GM12878 (cell line): ENCODE data around the gene FOXK1. TPM values are rescaled to one million over a fixed set of nuclear protein-coding genes. Genes with fewer than 3 reads are reported as not detected.

Experiments used
- CBX5 ChIP-seq: sonication (generic); IDR thresholded peaks from 2 replicates; pipeline ENCODE4 v1.6.1; 2016; ENCODE audit warnings: low read depth, moderate library complexity, mild to moderate bottlenecking, inconsistent platforms
- CREB1 ChIP-seq: IDR thresholded peaks from 2 replicates; pipeline ENCODE4 v1.6.1; 2012; ENCODE audit warnings: low read depth, mild to moderate bottlenecking, inconsistent platforms
- ESRRA ChIP-seq: IDR thresholded peaks from 2 replicates; pipeline ENCODE4 v1.6.1; 2012; ENCODE audit warnings: mild to moderate bottlenecking, low read length, improper control_type of control experiment
- FOXK2 ChIP-seq: fragments of 450-650 bp; IDR thresholded peaks from 2 replicates; pipeline ENCODE4 v1.6.1; 2017; ENCODE audit warnings: mild to moderate bottlenecking, moderate library complexity
- FOXM1 ChIP-seq: IDR thresholded peaks from 2 replicates; pipeline ENCODE4 v1.6.1; 2012; ENCODE audit warnings: low read depth, mild to moderate bottlenecking, inconsistent platforms, low read length, moderate library complexity
- GABPA ChIP-seq: IDR thresholded peaks from 2 replicates; pipeline ENCODE4 v1.6.1; 2014; ENCODE audit warnings: antibody characterized with exemption, low read depth, mild to moderate bottlenecking, inconsistent platforms
- GATAD2B ChIP-seq: fragments of 450-650 bp; conservative IDR thresholded peaks from 2 replicates; pipeline ENCODE4 v1.6.1; 2017; ENCODE audit warnings: low read depth, mild to moderate bottlenecking, moderate library complexity
- IRF4 ChIP-seq: IDR thresholded peaks from 2 replicates; pipeline ENCODE4 v1.6.1; 2011; ENCODE audit warnings: low read depth, low read length
- JUNB ChIP-seq: IDR thresholded peaks from 2 replicates; pipeline ENCODE4 v1.6.1; 2016; ENCODE audit warnings: antibody characterized with exemption, mild to moderate bottlenecking
- JUND ChIP-seq: IDR thresholded peaks from 2 replicates; pipeline ENCODE4 v1.6.1; 2012; ENCODE audit warnings: low read depth, mild to moderate bottlenecking, low read length, improper control_type of control experiment, moderate library complexity
- LARP7 ChIP-seq: fragments of 450-650 bp; IDR thresholded peaks from 2 replicates; pipeline ENCODE4 v1.6.1; 2017; ENCODE audit warnings: mild to moderate bottlenecking
- MTA2 ChIP-seq: fragments of 450-650 bp; IDR thresholded peaks from 2 replicates; pipeline ENCODE4 v1.6.1; 2016; ENCODE audit warnings: low read depth, mild to moderate bottlenecking, moderate library complexity
- NFXL1 ChIP-seq: fragments of 450-650 bp; IDR thresholded peaks from 2 replicates; pipeline ENCODE4 v1.6.1; 2017; ENCODE audit warnings: antibody characterized with exemption, mild to moderate bottlenecking, borderline replicate concordance
- POLR2A ChIP-seq: IDR thresholded peaks from 2 replicates; pipeline ENCODE4 v1.6.1; 2011; ENCODE audit warnings: low read depth, mild to moderate bottlenecking, low read length
- POU2F2 ChIP-seq: IDR thresholded peaks from 3 replicates; pipeline ENCODE4 v1.6.1; 2011; ENCODE audit warnings: low read depth, mild to moderate bottlenecking, low read length, borderline replicate concordance
- SIN3A ChIP-seq: IDR thresholded peaks from 2 replicates; pipeline ENCODE4 v1.6.1; 2012; ENCODE audit warnings: low read depth, low read length, improper control_type of control experiment
- SREBF2 ChIP-seq: IDR thresholded peaks from 2 replicates; pipeline ENCODE4 v1.6.1; 2012; ENCODE audit warnings: mild to moderate bottlenecking, low read length
- TAF1 ChIP-seq: IDR thresholded peaks from 2 replicates; pipeline ENCODE4 v1.6.1; 2011; ENCODE audit warnings: mild to moderate bottlenecking, low read depth, low read length, borderline replicate concordance
- TARDBP ChIP-seq: IDR thresholded peaks from 2 replicates; pipeline ENCODE4 v1.6.1; 2016; ENCODE audit warnings: borderline replicate concordance
- TBL1XR1 ChIP-seq: IDR thresholded peaks from 2 replicates; pipeline ENCODE4 v1.6.1; 2012; ENCODE audit warnings: low read depth, low read length, improper control_type of control experiment
- TCF7 ChIP-seq: IDR thresholded peaks from 2 replicates; pipeline ENCODE4 v1.6.1; 2014; ENCODE audit warnings: antibody characterized with exemption, borderline replicate concordance
- WRNIP1 ChIP-seq: IDR thresholded peaks from 2 replicates; pipeline ENCODE4 v1.6.1; 2011; ENCODE audit warnings: low read depth, low read length, improper control_type of control experiment, borderline replicate concordance
- YBX1 ChIP-seq: fragments of 450-650 bp; IDR thresholded peaks from 2 replicates; pipeline ENCODE4 v1.6.1; 2016; ENCODE audit warnings: antibody characterized with exemption
- ZNF24 ChIP-seq: fragments of 450-650 bp; IDR thresholded peaks from 2 replicates; pipeline ENCODE4 v1.6.1; 2017; ENCODE audit warnings: antibody characterized with exemption, mild to moderate bottlenecking
- polyA plus RNA-seq, 11 experiments: library from polyadenylated mRNA; depleted of rRNA in 4 of 11; unstranded in 6 of 11; stranded (reverse) in 5 of 11; fragments of >200 nt; fragmentation: Nextera tagmentation in 4 of 11; fragmentation: Illumina TruSeq in 1 of 11; extraction: Ambion mirVana in 4 of 11; extraction: Trizol in 1 of 11; gene quantifications; 1 replicate in 1 of 11; 2 replicates in 10 of 11; pipeline versions ENCODE4 v1.2.1 to v1.2.3, GENCODE V29; 2011 to 2016; ENCODE audit warnings: inconsistent platforms in 2 of 11, missing spikeins in 2 of 11, low read depth in 1 of 11
- total RNA-seq, 4 experiments: library from RNA; depleted of rRNA in 3 of 4; stranded (reverse); fragments of >200 nt in 3 of 4; fragmentation: Illumina TruSeq in 1 of 4; extraction: Trizol in 1 of 4; gene quantifications; 2 replicates each; pipeline versions ENCODE4 v1.2.1 to v1.2.3, GENCODE V29; 2013 to 2021
- TF ChIP-seq, protein P1 (sequence below): fragments of 450-650 bp; conservative IDR thresholded peaks from 2 replicates; pipeline ENCODE4 v1.6.1; 2017; ENCODE audit warnings: mild to moderate bottlenecking, moderate library complexity
- TF ChIP-seq, protein P2 (sequence below): fragments of 450-650 bp; IDR thresholded peaks from 2 replicates; pipeline ENCODE4 v1.6.1; 2014; ENCODE audit warnings: mild to moderate bottlenecking
- TF ChIP-seq, protein P3 (sequence below): fragments of 450-650 bp; formaldehyde crosslinking; IDR thresholded peaks from 2 replicates; pipeline ENCODE4 v1.4.0; 2022; ENCODE audit warnings: mild to moderate bottlenecking, moderate library complexity

The FOXK1 gene
- total and polyA plus RNA-seq, 10 of the 15 experiments (the other 5 are each of a cell fraction or from before 2014, with no cell fraction given) = 0.24 to 31.8 (median 4.5) TPM

- TF ChIP-seq, protein P1, sequence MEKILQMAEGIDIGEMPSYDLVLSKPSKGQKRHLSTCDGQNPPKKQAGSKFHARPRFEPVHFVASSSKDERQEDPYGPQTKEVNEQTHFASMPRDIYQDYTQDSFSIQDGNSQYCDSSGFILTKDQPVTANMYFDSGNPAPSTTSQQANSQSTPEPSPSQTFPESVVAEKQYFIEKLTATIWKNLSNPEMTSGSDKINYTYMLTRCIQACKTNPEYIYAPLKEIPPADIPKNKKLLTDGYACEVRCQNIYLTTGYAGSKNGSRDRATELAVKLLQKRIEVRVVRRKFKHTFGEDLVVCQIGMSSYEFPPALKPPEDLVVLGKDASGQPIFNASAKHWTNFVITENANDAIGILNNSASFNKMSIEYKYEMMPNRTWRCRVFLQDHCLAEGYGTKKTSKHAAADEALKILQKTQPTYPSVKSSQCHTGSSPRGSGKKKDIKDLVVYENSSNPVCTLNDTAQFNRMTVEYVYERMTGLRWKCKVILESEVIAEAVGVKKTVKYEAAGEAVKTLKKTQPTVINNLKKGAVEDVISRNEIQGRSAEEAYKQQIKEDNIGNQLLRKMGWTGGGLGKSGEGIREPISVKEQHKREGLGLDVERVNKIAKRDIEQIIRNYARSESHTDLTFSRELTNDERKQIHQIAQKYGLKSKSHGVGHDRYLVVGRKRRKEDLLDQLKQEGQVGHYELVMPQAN = 0 out of 2 replicates have a peak, but pooled peaks have one; percentile 23
- TF ChIP-seq SREBF2 = no peak
- no peak for TF ChIP-seq CBX5
- 0 out of 2 replicates have a peak, but pooled peaks have one; percentile 7 for TF ChIP-seq LARP7
- no peak for TF ChIP-seq ZNF24
- TF ChIP-seq ESRRA = peak; percentile 23; the same call in 1 of the 2 replicates
- no peak for TF ChIP-seq YBX1
- no peak for TF ChIP-seq NFXL1
- TF ChIP-seq FOXM1 = no peak
- no peak for TF ChIP-seq GABPA
- no peak for TF ChIP-seq TCF7
- TF ChIP-seq FOXK2 = no peak
- TF ChIP-seq TARDBP = no peak
- no peak for TF ChIP-seq WRNIP1
- 0 out of 2 replicates have a peak, but pooled peaks have one; percentile 18 for TF ChIP-seq SIN3A
- TF ChIP-seq MTA2 = peak; percentile 33; the same call in 1 of the 2 replicates
- peak; percentile 51 for TF ChIP-seq POLR2A
- no peak for TF ChIP-seq TBL1XR1
- TF ChIP-seq CREB1 = no peak
- TF ChIP-seq TAF1 = no peak
- TF ChIP-seq JUND = no peak
- TF ChIP-seq IRF4 = no peak
- peak; percentile 70 for TF ChIP-seq GATAD2B
- TF ChIP-seq POU2F2 = 0 out of 3 replicates have a peak, but pooled peaks have one; percentile 10
- TF ChIP-seq JUNB = no peak
- TF ChIP-seq, protein P2, sequence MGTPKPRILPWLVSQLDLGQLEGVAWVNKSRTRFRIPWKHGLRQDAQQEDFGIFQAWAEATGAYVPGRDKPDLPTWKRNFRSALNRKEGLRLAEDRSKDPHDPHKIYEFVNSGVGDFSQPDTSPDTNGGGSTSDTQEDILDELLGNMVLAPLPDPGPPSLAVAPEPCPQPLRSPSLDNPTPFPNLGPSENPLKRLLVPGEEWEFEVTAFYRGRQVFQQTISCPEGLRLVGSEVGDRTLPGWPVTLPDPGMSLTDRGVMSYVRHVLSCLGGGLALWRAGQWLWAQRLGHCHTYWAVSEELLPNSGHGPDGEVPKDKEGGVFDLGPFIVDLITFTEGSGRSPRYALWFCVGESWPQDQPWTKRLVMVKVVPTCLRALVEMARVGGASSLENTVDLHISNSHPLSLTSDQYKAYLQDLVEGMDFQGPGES = no peak
- TF ChIP-seq, protein P3, sequence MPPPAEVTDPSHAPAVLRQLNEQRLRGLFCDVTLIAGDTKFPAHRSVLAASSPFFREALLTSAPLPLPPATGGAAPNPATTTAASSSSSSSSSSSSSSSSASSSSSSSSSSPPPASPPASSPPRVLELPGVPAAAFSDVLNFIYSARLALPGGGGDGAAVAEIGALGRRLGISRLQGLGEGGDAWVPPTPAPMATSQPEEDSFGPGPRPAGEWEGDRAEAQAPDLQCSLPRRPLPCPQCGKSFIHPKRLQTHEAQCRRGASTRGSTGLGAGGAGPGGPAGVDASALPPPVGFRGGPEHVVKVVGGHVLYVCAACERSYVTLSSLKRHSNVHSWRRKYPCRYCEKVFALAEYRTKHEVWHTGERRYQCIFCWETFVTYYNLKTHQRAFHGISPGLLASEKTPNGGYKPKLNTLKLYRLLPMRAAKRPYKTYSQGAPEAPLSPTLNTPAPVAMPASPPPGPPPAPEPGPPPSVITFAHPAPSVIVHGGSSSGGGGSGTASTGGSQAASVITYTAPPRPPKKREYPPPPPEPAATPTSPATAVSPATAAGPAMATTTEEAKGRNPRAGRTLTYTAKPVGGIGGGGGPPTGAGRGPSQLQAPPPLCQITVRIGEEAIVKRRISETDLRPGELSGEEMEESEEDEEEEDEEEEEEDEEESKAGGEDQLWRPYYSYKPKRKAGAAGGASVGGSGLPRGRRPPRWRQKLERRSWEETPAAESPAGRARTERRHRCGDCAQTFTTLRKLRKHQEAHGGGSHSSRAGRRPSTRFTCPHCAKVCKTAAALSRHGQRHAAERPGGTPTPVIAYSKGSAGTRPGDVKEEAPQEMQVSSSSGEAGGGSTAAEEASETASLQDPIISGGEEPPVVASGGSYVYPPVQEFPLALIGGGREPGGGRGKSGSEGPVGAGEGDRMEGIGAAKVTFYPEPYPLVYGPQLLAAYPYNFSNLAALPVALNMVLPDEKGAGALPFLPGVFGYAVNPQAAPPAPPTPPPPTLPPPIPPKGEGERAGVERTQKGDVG (CRISPR knock-in tag) = no peak
These were observed 1.2 kb downstream of the FOXK1 start (continued) for GRCh38 chr7:4683043-4683883.
